Fibroblast of peridontal ligament (primary cell): ENCODE measurements around the gene RGL2.
"Not testable (repeated sequence)": the region's sequence is repeated elsewhere in the genome, so short reads cannot be mapped to it uniquely, and the experiment has no call there.

Experiments
- DNase-seq: peaks from one replicate; pipeline ENCODE4 v3.0.0-alpha.2; 2010; ENCODE audit errors: extremely low read depth

RGL2 gene

GRCh38 chr6:33298773-33299236, at the start of gene RGL2:
TSS of gene RGL2 (minus strand) at chr6:33298942. CDS start at chr6:33298610, 332 bp downstream.
- peak; percentile 25 for DNase-seq

- no peak for DNase-seq
These were observed 49.1 kb upstream of the RGL2 start for GRCh38 chr6:33347816-33348215.

- DNase-seq: peak; percentile 60
These were observed 48.2 kb upstream of the RGL2 start for GRCh38 chr6:33346972-33347371.

GRCh38 chr6:33344701-33345697, 46.3 kb upstream of the RGL2 start:
- peak; percentile 75 for DNase-seq

GRCh38 chr6:33343953-33344611, 45.3 kb upstream of the RGL2 start:
- no peak for DNase-seq

GRCh38 chr6:33343606-33343952, 44.8 kb upstream of the RGL2 start:
- DNase-seq: not testable (repeated sequence)

- no peak for DNase-seq
These were observed 40.5 kb upstream of the RGL2 start for GRCh38 chr6:33339193-33339592.

GRCh38 chr6:33336495-33336894, 37.8 kb upstream of the RGL2 start:
- no peak for DNase-seq

- DNase-seq: no peak
These were observed 37.2 kb upstream of the RGL2 start for GRCh38 chr6:33335916-33336315.

- no peak for DNase-seq
These were observed 34.9 kb upstream of the RGL2 start for GRCh38 chr6:33333666-33334065.

- no peak for DNase-seq
These were observed 32.0 kb upstream of the RGL2 start for GRCh38 chr6:33330736-33331135.

GRCh38 chr6:33329058-33329457, 30.3 kb upstream of the RGL2 start:
- DNase-seq: no peak

GRCh38 chr6:33324125-33324524, 25.4 kb upstream of the RGL2 start:
- DNase-seq: no peak

GRCh38 chr6:33323623-33323948, 24.8 kb upstream of the RGL2 start:
- DNase-seq: no peak

- DNase-seq: no peak
These were observed 22.5 kb upstream of the RGL2 start for GRCh38 chr6:33321227-33321626.

GRCh38 chr6:33320315-33321181, 21.8 kb upstream of the RGL2 start:
- DNase-seq: peak; percentile 93

GRCh38 chr6:33319939-33320314, 21.2 kb upstream of the RGL2 start:
- DNase-seq: no peak

- no peak for DNase-seq
These were observed 19.8 kb upstream of the RGL2 start for GRCh38 chr6:33318426-33319073.

GRCh38 chr6:33317669-33318425, 19.1 kb upstream of the RGL2 start, which contains the start of gene ZBTB22:
TSS of gene ZBTB22 (minus strand) at chr6:33317744. CDS start at chr6:33316916, 828 bp downstream.
- DNase-seq: peak; percentile 99

GRCh38 chr6:33317419-33317668, 18.6 kb upstream of the RGL2 start:
- no peak for DNase-seq
